H1 (cell line): Measurements from ENCODE around the gene CHST9. TPM values are rescaled to one million over a fixed set of nuclear protein-coding genes. Genes with fewer than 3 reads are reported as not detected.

Source experiments
- CTCF ChIA-PET: fragments of 300-600 bp; sonication (Branson Sonifier 250); formaldehyde crosslinking; loops from one replicate; lab custom pipeline; 2021; ENCODE audit not compliant: partially characterized antibody; lab: Charles Lee
- POLR2A ChIA-PET: fragments of 300-600 bp; sonication (Branson Sonifier 250); formaldehyde crosslinking; loops from one replicate; lab custom pipeline; 2021; ENCODE audit warnings: inconsistent platforms; ENCODE audit not compliant: partially characterized antibody; lab: Charles Lee
- DNase-seq, 2 experiments: peaks; one replicate each; pipeline versions ENCODE4 v3.0.0 to v3.0.0-alpha.2; 2010 to 2022; ENCODE audit warnings: low spot score in 2 of 2, low read depth in 1 of 2, mixed read lengths in 1 of 2
- FAIRE-seq: peaks from 2 replicates; lab custom pipeline; 2011; peaks lifted over from hg19 to GRCh38; lab: Jason Lieb, UNC
- H2AFZ ChIP-seq: 2 replicates; pipeline ENCODE4 v1.8.1; 2012; ENCODE audit warnings: low read length, inconsistent platforms
- H2AK5ac ChIP-seq: 2 replicates; pipeline ENCODE4 v1.6.1; 2013; ENCODE audit warnings: low read depth, low read length
- H2BK120ac ChIP-seq: replicated peaks from 2 replicates; pipeline ENCODE3; 2013; ENCODE audit warnings: low read depth, low read length, inconsistent platforms
- H2BK12ac ChIP-seq: 2 replicates; pipeline ENCODE4 v1.6.1; 2013; ENCODE audit warnings: low read depth, low read length
- H2BK15ac ChIP-seq: 2 replicates; pipeline ENCODE4 v1.6.1; 2013; ENCODE audit warnings: low read length
- H2BK20ac ChIP-seq: 2 replicates; pipeline ENCODE4 v1.6.1; 2013; ENCODE audit warnings: low read length
- H2BK5ac ChIP-seq: 2 replicates; pipeline ENCODE4 v1.6.1; 2013; ENCODE audit warnings: low read depth, low read length
- H3K14ac ChIP-seq: 2 replicates; pipeline ENCODE4 v1.6.1; 2013; ENCODE audit warnings: inconsistent platforms; ENCODE audit not compliant: insufficient read length
- H3K18ac ChIP-seq: 2 replicates; pipeline ENCODE4 v1.6.1; 2013; ENCODE audit warnings: low read length; ENCODE audit errors: extremely low read depth
- H3K23ac ChIP-seq: 2 replicates; pipeline ENCODE4 v1.6.1; 2013; ENCODE audit warnings: inconsistent platforms; ENCODE audit not compliant: insufficient read length
- H3K23me2 ChIP-seq: 2 replicates; pipeline ENCODE4 v1.6.1; 2013; ENCODE audit warnings: low read depth, low read length
- H3K27ac ChIP-seq: 2 replicates; pipeline ENCODE4 v1.6.1; 2011; ENCODE audit warnings: low read depth, low read length, inconsistent platforms
- H3K27me3 ChIP-seq, 4 experiments: replicated peaks in 1 of 4; 1 replicate in 1 of 4; 2 replicates in 3 of 4; pipeline versions ENCODE4 v1.6.1 to v1.8.1; 2011 to 2013; ENCODE audit warnings: low read length in 3 of 4, mild to moderate bottlenecking in 3 of 4, inconsistent platforms in 2 of 4, mixed read lengths in 2 of 4, moderate library complexity in 1 of 4; ENCODE audit not compliant: control insufficient read depth in 3 of 4, insufficient read depth in 3 of 4; ENCODE audit errors: extremely low read depth in 1 of 4
- H3K36me3 ChIP-seq, 4 experiments: 2 replicates each; pipeline versions ENCODE4 v1.6.1 to v1.8.1; 2011 to 2013; ENCODE audit warnings: mild to moderate bottlenecking in 4 of 4, low read length in 3 of 4, moderate library complexity in 2 of 4, control low read depth in 1 of 4, inconsistent platforms in 1 of 4; ENCODE audit not compliant: insufficient read depth in 4 of 4, control insufficient read depth in 2 of 4
- H3K4ac ChIP-seq: replicated peaks from 2 replicates; pipeline ENCODE3; 2013; ENCODE audit warnings: low read length, low read depth, mixed read lengths, inconsistent platforms; ENCODE audit not compliant: insufficient read length
- H3K4me1 ChIP-seq, 4 experiments: replicated peaks in 1 of 4; 1 replicate in 1 of 4; 2 replicates in 3 of 4; pipeline versions ENCODE4 v1.6.1 to v1.8.1; 2011 to 2013; ENCODE audit warnings: low read length in 3 of 4, inconsistent platforms in 2 of 4, mixed read lengths in 1 of 4; ENCODE audit not compliant: insufficient read depth in 4 of 4, control insufficient read depth in 3 of 4
- H3K4me2 ChIP-seq, 2 experiments: 2 replicates each; pipeline versions ENCODE4 v1.6.1 to v1.8.1; 2011 to 2013; ENCODE audit warnings: low read depth in 2 of 2, low read length in 2 of 2, control low read depth in 1 of 2, inconsistent platforms in 1 of 2, mild to moderate bottlenecking in 1 of 2; ENCODE audit not compliant: insufficient read depth in 1 of 2
- H3K4me3 ChIP-seq, 4 experiments: fragments of 200-600, 300-600 bp in 1 of 4; sonication (generic), shearing (Covaris generic), sonication (Bioruptor Twin) in 1 of 4; 2 replicates each; pipeline versions ENCODE4 v1.5.1 to v1.8.1; 2011 to 2016; ENCODE audit warnings: low read length in 4 of 4, low read depth in 3 of 4, control low read depth in 2 of 4, inconsistent platforms in 2 of 4, mild to moderate bottlenecking in 2 of 4, mixed read lengths in 1 of 4, moderate library complexity in 1 of 4; ENCODE audit not compliant: insufficient read depth in 2 of 4; ENCODE audit errors: extremely low read depth in 1 of 4
- H3K56ac ChIP-seq: replicated peaks from 2 replicates; pipeline ENCODE3; 2013; ENCODE audit warnings: low read depth, mild to moderate bottlenecking, mixed read lengths, low read length, inconsistent platforms; ENCODE audit not compliant: insufficient read length
- H3K79me1 ChIP-seq: 2 replicates; pipeline ENCODE4 v1.6.1; 2013; ENCODE audit warnings: low read depth, low read length, control low read depth
- H3K79me2 ChIP-seq, 2 experiments: 2 replicates each; pipeline versions ENCODE4 v1.6.1 to v1.8.1; 2012 to 2013; ENCODE audit warnings: low read length in 2 of 2, mild to moderate bottlenecking in 2 of 2, inconsistent platforms in 1 of 2; ENCODE audit not compliant: insufficient read depth in 2 of 2, control insufficient read depth in 1 of 2
- H3K9ac ChIP-seq, 4 experiments: replicated peaks in 1 of 4; 1 replicate in 1 of 4; 2 replicates in 3 of 4; pipeline versions ENCODE4 v1.6.1 to v1.8.1; 2011 to 2013; ENCODE audit warnings: low read depth in 3 of 4, low read length in 3 of 4, control low read depth in 2 of 4, mild to moderate bottlenecking in 2 of 4, moderate library complexity in 2 of 4, inconsistent platforms in 1 of 4; ENCODE audit errors: extremely low read depth in 1 of 4
- H3K9me3 ChIP-seq, 2 experiments: 2 replicates each; pipeline versions ENCODE4 v1.6.1 to v1.8.1; 2012 to 2013; ENCODE audit warnings: mild to moderate bottlenecking in 2 of 2, moderate library complexity in 2 of 2, control low read depth in 1 of 2, inconsistent platforms in 1 of 2, low read depth in 1 of 2, low read length in 1 of 2, mixed read lengths in 1 of 2; ENCODE audit not compliant: insufficient read depth in 2 of 2
- H4K20me1 ChIP-seq, 2 experiments: replicated peaks in 1 of 2; 2 replicates each; pipeline versions ENCODE3 to v1.8.1; 2011 to 2013; ENCODE audit warnings: inconsistent platforms in 2 of 2, low read length in 2 of 2, mild to moderate bottlenecking in 1 of 2; ENCODE audit not compliant: insufficient read depth in 2 of 2, control insufficient read depth in 1 of 2
- H4K5ac ChIP-seq: 2 replicates; pipeline ENCODE4 v1.6.1; 2013; ENCODE audit warnings: low read length, low read depth, mixed read lengths, inconsistent platforms; ENCODE audit not compliant: insufficient read length
- H4K8ac ChIP-seq: 2 replicates; pipeline ENCODE4 v1.8.0; 2013; ENCODE audit warnings: mild to moderate bottlenecking, moderate library complexity, low read length, inconsistent platforms; ENCODE audit not compliant: insufficient read depth; ENCODE audit errors: extremely low read depth
- H4K91ac ChIP-seq: replicated peaks from 2 replicates; pipeline ENCODE3; 2013; ENCODE audit warnings: low read length, mixed read lengths, inconsistent platforms; ENCODE audit not compliant: insufficient read length
- CBX5 ChIP-seq: fragments of 300-800, 300-1000 bp; sonication (generic); IDR thresholded peaks from 2 replicates; pipeline ENCODE4 v1.7.1; 2016; ENCODE audit warnings: antibody characterized with exemption, low read length, low read depth
- CTCF ChIP-seq, 3 experiments: IDR thresholded peaks; 1 replicate in 2 of 3; 2 replicates in 1 of 3; pipeline versions ENCODE4 v1.5.1 to v1.6.1; 2011; ENCODE audit warnings: low read length in 3 of 3, mild to moderate bottlenecking in 3 of 3, inconsistent platforms in 2 of 3, low read depth in 1 of 3, moderate library complexity in 1 of 3; ENCODE audit not compliant: insufficient read depth in 1 of 3; ENCODE audit errors: control extremely low read depth in 1 of 3
- RAD21 ChIP-seq, 2 experiments: IDR thresholded peaks in 1 of 2; conservative IDR thresholded peaks in 1 of 2; 2 replicates each; pipeline ENCODE4 v1.6.1; 2011; ENCODE audit warnings: low read depth in 2 of 2, low read length in 2 of 2, improper control_type of control experiment in 1 of 2, inconsistent platforms in 1 of 2, mild to moderate bottlenecking in 1 of 2, moderate library complexity in 1 of 2
- WGBS, 2 experiments: shearing (Covaris generic) in 1 of 2; methylation state at CpG; one replicate each; pipeline versions ENCODE4 v1.1.6 to v1.1.7; 2013 to 2015; ENCODE audit warnings: low lambda C conversion rate in 2 of 2, mixed read lengths in 2 of 2, inconsistent platforms in 1 of 2, low coverage in 1 of 2, missing lambda C conversion rate in 1 of 2; ENCODE audit not compliant: insufficient replicate concordance in 2 of 2, insufficient coverage in 1 of 2, insufficient read length in 1 of 2; ENCODE audit errors: extremely low coverage in 1 of 2, missing lambda C conversion rate in 1 of 2; 5-methylcytosine and 5-hydroxymethylcytosine counted together
- polyA plus RNA-seq, 7 experiments: library from polyadenylated mRNA; depleted of rRNA in 3 of 7; stranded (reverse) in 5 of 7; unstranded in 2 of 7; fragments of >200 nt in 5 of 7; fragments of 200-250 nt in 2 of 7; gene quantifications; 1 replicate in 5 of 7; 2 replicates in 1 of 7; 4 replicates in 1 of 7; pipeline versions ENCODE4 v1.2.1 to v1.2.3, GENCODE V29; 2011 to 2013; ENCODE audit warnings: missing spikeins in 2 of 7, mixed read lengths in 2 of 7
- total RNA-seq: library from RNA; stranded (reverse); fragmentation: NEBNext Ultra II Directional; extraction: Animal tissue kit (Norgen Biotek cat#: 25700); gene quantifications from 2 replicates; pipeline ENCODE4 v1.2.1, GENCODE V29; 2021

Gene CHST9
- total and polyA plus RNA-seq, 2 of the 8 experiments (the other 6 are each of a cell fraction or from before 2014, with no cell fraction given), result 3.2 to 24.3 TPM

DNA sequence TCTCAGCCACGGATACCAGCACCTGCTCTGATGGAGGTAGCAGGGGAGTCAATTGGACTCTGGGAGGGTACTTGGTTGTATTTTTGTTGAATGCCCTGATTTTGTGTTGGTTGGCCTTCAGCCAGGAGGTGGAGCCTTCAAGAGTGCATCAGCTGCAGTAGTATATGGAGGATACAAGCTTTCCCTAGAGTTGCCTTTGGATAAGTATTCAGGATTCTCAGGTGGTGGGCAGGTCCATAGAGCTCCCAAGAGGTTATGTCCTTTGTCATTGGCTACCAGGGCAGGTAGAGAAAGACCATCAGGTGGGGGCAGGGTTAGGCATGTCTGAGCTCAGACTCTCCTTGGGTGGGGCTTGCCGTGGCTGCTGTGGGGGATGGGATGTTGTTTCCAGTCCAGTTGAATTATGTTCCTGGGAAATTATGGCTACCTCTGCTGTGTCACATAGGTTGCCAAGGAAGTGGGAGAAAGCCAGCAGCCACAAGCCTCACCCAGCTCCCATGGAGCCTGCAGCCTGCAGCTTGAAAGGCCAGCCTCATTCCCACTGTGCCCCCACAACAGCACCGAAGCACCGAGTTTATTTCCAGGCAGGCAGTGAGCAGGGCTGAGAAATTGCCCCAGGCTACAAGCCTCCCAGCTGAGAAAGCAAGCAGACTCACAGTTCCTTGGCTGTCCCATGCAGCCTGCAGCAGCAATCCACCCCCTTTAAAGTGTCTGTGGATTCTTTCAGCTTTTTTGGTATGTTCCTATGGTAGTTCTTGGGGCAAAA, 38.6 kb upstream of the CHST9 start:
- Histone ChIP-seq H3K36me3 (no peaks in the 10 kb centered on the region), H3K56ac (no peak overlapping the region), H2AK5ac (no peak overlapping the region), H3K4me2 (no peak overlapping the region; a peak in 2 of 4 replicates), H3K4me1 (peaks cover 3 to 11% (median 7%) of the 10 kb centered on the region in 4 experiments), H3K14ac (no peak overlapping the region), H4K8ac (peak overlapping the region; percentile 63; the same call in 1 of the 2 replicates), H2AFZ (peak overlapping the region; percentile 83), H3K4ac (no peak overlapping the region), H3K9ac (no peak overlapping the region), H3K23ac (no peak overlapping the region), H3K23me2 (no peaks in the 10 kb centered on the region), H3K27ac (no peak overlapping the region), H3K79me1 (no peaks in the 10 kb centered on the region), H3K4me3 (no peak overlapping the region), H3K79me2 (no peaks in the 10 kb centered on the region), H4K5ac (no peak overlapping the region), H3K9me3 (no peaks in the 10 kb centered on the region), H2BK15ac (peak overlapping the region; percentile 65; the same call in 1 of the 2 replicates), H4K20me1 (no peaks in the 10 kb centered on the region), H2BK12ac (peak overlapping the region; percentile 68; the same call in 1 of the 2 replicates), H3K18ac (peak overlapping the region; percentile 15; the same call in 1 of the 2 replicates), H2BK5ac (peak overlapping the region; percentile 58; the same call in 1 of the 2 replicates), H3K27me3 (no peaks in the 10 kb centered on the region), H2BK120ac (no peak overlapping the region), H4K91ac (no peak overlapping the region), H2BK20ac (peak overlapping the region; percentile 91; the same call in 1 of the 2 replicates)
- FAIRE-seq, result no peak
- ChIA-PET CTCF (interaction anchor here (0.6 to 0.9 kb wide), 5 partner anchors 20 to 396 kb away, joined by 3 to 4 read pairs (median 3); no protein-coding TSS in a partner anchor), POLR2A (no interaction called here)
- TF ChIP-seq CTCF (IDR thresholded peaks at IDR 0.05; ENCODE audit: control extremely low read depth in 1 of 3, insufficient read depth in 1 of 3, low read depth in 1 of 3, low read length in 3 of 3) (peak in 1 of 3 experiments; percentile 9; a peak in 1 of 4 replicates), CBX5 (no peak), RAD21 (IDR thresholded peaks at IDR 0.05 in 1 of 2, conservative IDR thresholded peaks at IDR 0.05 in 1 of 2; ENCODE audit: low read depth in 2 of 2, low read length in 2 of 2) (no peak; a peak in 1 of 4 replicates)
- no peak for DNase-seq
- WGBS, 2 experiments, result 84% methylated on average over 4 of the region's 4 CpGs; no CpG with 5 or more reads in 1 of the 2 experiments
